Measurements from ENCODE around the gene ZFP36L2. TPM values are rescaled to one million over a fixed set of nuclear protein-coding genes. Genes with fewer than 3 reads are reported as not detected.

The ZFP36L2 gene
- total RNA-seq, 4 donors from 2014 or later: 93.9 to 141 (median 95.4) TPM

- ATAC-seq (ENCODE audit: low FRiP score) (no peak), DNase-seq (ENCODE audit: low spot score) (no peak)
- no peak for TF ChIP-seq CTCF (IDR thresholded peaks at IDR 0.05)
Observed at GRCh38 chr2:43248621-43249020, 22.2 kb upstream of the ZFP36L2 start.

- TF ChIP-seq CTCF (IDR thresholded peaks at IDR 0.05): no peak
- DNase-seq (ENCODE audit: low spot score) (no peak), ATAC-seq (ENCODE audit: low FRiP score) (no peak)
Observed at GRCh38 chr2:43246641-43247040, 20.2 kb upstream of the ZFP36L2 start.

- DNase-seq (ENCODE audit: low spot score) (no peak), ATAC-seq (ENCODE audit: low FRiP score) (no peak)
- no peak for TF ChIP-seq CTCF (IDR thresholded peaks at IDR 0.05)
Observed at GRCh38 chr2:43241558-43241957, 15.2 kb upstream of the ZFP36L2 start.

GRCh38 chr2:43240766-43241150, 14.4 kb upstream of the ZFP36L2 start:
- DNase-seq (ENCODE audit: low spot score) (no peak), ATAC-seq (ENCODE audit: low FRiP score) (no peak)
- TF ChIP-seq CTCF (IDR thresholded peaks at IDR 0.05): no peak

- no peak for TF ChIP-seq CTCF (IDR thresholded peaks at IDR 0.05)
- ATAC-seq (ENCODE audit: low FRiP score): no peak
- no peak for DNase-seq (ENCODE audit: low spot score)
Observed at GRCh38 chr2:43239981-43240765, 13.8 kb upstream of the ZFP36L2 start.

GRCh38 chr2:43238813-43239212, 12.4 kb upstream of the ZFP36L2 start:
- TF ChIP-seq CTCF (IDR thresholded peaks at IDR 0.05): no peak
- ATAC-seq (ENCODE audit: low FRiP score): peak; percentile 55
- no peak for DNase-seq (ENCODE audit: low spot score)

GRCh38 chr2:43238176-43238575, 11.8 kb upstream of the ZFP36L2 start:
- TF ChIP-seq CTCF (IDR thresholded peaks at IDR 0.05): no peak
- peak; percentile 48 for ATAC-seq (ENCODE audit: low FRiP score)
- no peak for DNase-seq (ENCODE audit: low spot score)

Data from omental fat pad (tissue), 4 donors.